Transverse colon (tissue), 4 donors: Measurements from ENCODE around the gene STX12.

Source experiments
- CTCF ChIP-seq, 5 experiments: fragments of 200-600 bp in 3 of 5; fragments of 450-650 bp in 2 of 5; sonication (generic) in 3 of 5; IDR thresholded peaks; 1 replicate in 2 of 5; 2 replicates in 3 of 5; pipeline ENCODE4 v1.5.1; 2016 to 2017; ENCODE audit warnings: antibody characterized with exemption in 5 of 5, inconsistent platforms in 3 of 5, mild to moderate bottlenecking in 2 of 5, moderate library complexity in 1 of 5
- EP300 ChIP-seq: sonication (generic); formaldehyde crosslinking; IDR thresholded peaks from one replicate; pipeline ENCODE4 v1.6.1; 2017; ENCODE audit warnings: antibody characterized with exemption, low read depth
- POLR2A ChIP-seq: fragments of 450-650 bp; IDR thresholded peaks from one replicate; pipeline ENCODE4 v1.6.1; 2016; ENCODE audit warnings: antibody characterized with exemption, mild to moderate bottlenecking, moderate library complexity
- POLR2AphosphoS5 ChIP-seq, 3 donors: sonication (generic); formaldehyde crosslinking; IDR thresholded peaks; one replicate each; pipeline ENCODE4 v1.6.1; 2016; ENCODE audit warnings: antibody characterized with exemption in 3 of 3

- TF ChIP-seq POLR2A (no peak), CTCF (IDR thresholded peaks at IDR 0.05) (no peak), EP300 (no peak), POLR2AphosphoS5 (IDR thresholded peaks at IDR 0.05) (no peak)
These were observed 76.9 kb downstream of the STX12 start for GRCh38 chr1:27849951-27850350.
